ENCODE measurements around the gene ATPAF1.

ATPAF1 gene

GRCh38 chr1:46583494-46583893 is 84.7 kb downstream of the ATPAF1 start:
- FAIRE-seq (no peak), DNase-seq (ENCODE audit: insufficient read length, low spot score) (no peak)
- no peak for TF ChIP-seq POU2F2 (IDR thresholded peaks at IDR 0.05; ENCODE audit: low read depth, low read length)

- no peak for DNase-seq (ENCODE audit: insufficient read length, low spot score)
- TF ChIP-seq POU2F2 (IDR thresholded peaks at IDR 0.05; ENCODE audit: low read depth, low read length) (no peak), POLR2A (IDR thresholded peaks at IDR 0.05; ENCODE audit: low read depth, low read length) (no peak), SPI1 (IDR thresholded peaks at IDR 0.05; ENCODE audit: low read depth, low read length) (no peak), PAX5 (IDR thresholded peaks at IDR 0.05; ENCODE audit: insufficient read depth, low read length, severe bottlenecking) (no peak), POLR2AphosphoS5 (IDR thresholded peaks at IDR 0.05; ENCODE audit: low read depth, low read length) (no peak), TAF1 (IDR thresholded peaks at IDR 0.05; ENCODE audit: low read depth, low read length) (no peak)
- no peak for FAIRE-seq
These were observed 85.2 kb downstream of the ATPAF1 start for GRCh38 chr1:46582972-46583371.

Measured in GM12891 (cell line).